Epithelial cell of esophagus (primary cell): Measurements from ENCODE around the gene CDH13.

Experiments used
- DNase-seq: peaks from one replicate; pipeline ENCODE4 v3.0.0; 2010; ENCODE audit warnings: low read depth
- H3K4me3 ChIP-seq: 2 replicates; pipeline ENCODE4 v1.5.1; 2011; ENCODE audit warnings: mild to moderate bottlenecking, low read length, control low read depth
- CTCF ChIP-seq: IDR thresholded peaks from 2 replicates; pipeline ENCODE4 v1.5.1; 2011; ENCODE audit warnings: low read depth, mild to moderate bottlenecking, low read length, control low read depth, inconsistent platforms; ENCODE audit not compliant: insufficient read depth; ENCODE audit errors: missing control alignments

Gene CDH13

GRCh38 chr16:82991410-82991809 is 364.6 kb downstream of the CDH13 start:
- DNase-seq: no peak
- H3K4me3 ChIP-seq: no peak overlapping the region
- no peak for TF ChIP-seq CTCF

- DNase-seq: no peak
- H3K4me3 ChIP-seq: no peak overlapping the region
- TF ChIP-seq CTCF: no peak
Measured at GRCh38 chr16:82991966-82992675, 365.4 kb downstream of the CDH13 start.

GRCh38 chr16:82992786-82993185 is 366.0 kb downstream of the CDH13 start:
- TF ChIP-seq CTCF: no peak
- H3K4me3 ChIP-seq: no peak overlapping the region
- no peak for DNase-seq

- no peak overlapping the region for H3K4me3 ChIP-seq
- TF ChIP-seq CTCF: no peak
Measured at GRCh38 chr16:82993415-82993814, 366.6 kb downstream of the CDH13 start.

GRCh38 chr16:82993926-82994325 is 367.2 kb downstream of the CDH13 start:
- TF ChIP-seq CTCF: no peak
- H3K4me3 ChIP-seq: no peak overlapping the region
- DNase-seq: no peak

More at GRCh38 chr16:82993415-82993814, 366.6 kb downstream of the CDH13 start:
- DNase-seq: no peak

GRCh38 chr16:82995286-82995923 is 368.6 kb downstream of the CDH13 start:
- no peak for TF ChIP-seq CTCF
- no peak overlapping the region for H3K4me3 ChIP-seq

More at GRCh38 chr16:82995286-82995923, 368.6 kb downstream of the CDH13 start:
- DNase-seq: no peak
